NCI-H460 (cell line): Measurements from ENCODE around the gene CFAP52. TPM values are rescaled to one million over a fixed set of nuclear protein-coding genes. Genes with fewer than 3 reads are reported as not detected.
"Not testable (repeated sequence)": the region's sequence is repeated elsewhere in the genome, so short reads cannot be mapped to it uniquely, and the experiment has no call there.

Source experiments
- DNase-seq: peaks from one replicate; pipeline ENCODE4 v3.0.0-alpha.2; 2016; ENCODE audit warnings: low read depth; ENCODE audit errors: extremely low read depth
- total RNA-seq: library from RNA; depleted of rRNA; stranded (reverse); fragments of >200 nt; shearing (Covaris generic); gene quantifications from 2 replicates; pipeline ENCODE4 v1.2.3, GENCODE V29; 2014

Gene CFAP52
- total RNA-seq, 1 experiment from 2014 or later = 0.22 TPM

DNA sequence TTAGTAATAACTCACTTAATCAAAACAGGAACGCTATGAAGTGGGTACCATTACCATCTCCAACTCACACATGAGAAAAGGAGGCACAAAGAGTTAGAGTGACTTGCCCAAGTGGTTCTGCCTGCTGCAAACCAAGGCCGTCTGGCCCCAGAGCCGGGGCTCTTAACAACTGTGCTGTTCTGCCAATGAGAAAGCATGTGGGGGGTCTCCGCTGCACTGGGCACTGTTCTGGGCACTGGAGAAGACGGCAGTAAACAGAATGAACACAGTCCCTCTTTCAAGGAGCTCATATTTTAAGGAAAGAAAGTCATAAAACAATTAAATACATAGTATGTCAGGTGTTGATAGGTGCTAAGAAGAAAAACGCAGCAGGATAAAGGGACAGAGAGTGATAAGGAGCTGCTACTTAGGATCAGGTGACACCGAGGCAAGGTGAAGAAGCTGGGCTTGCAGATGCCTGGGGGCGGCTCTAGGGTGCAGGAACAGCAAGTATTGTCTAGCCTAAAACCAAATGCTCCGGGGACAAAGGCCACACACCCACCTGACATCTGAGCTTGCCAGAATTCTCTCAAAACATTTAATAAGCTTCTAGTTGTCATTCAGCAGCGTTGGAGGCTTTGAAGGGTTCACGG, 7.4 kb upstream of the CFAP52 start:
- no peak for DNase-seq

DNA sequence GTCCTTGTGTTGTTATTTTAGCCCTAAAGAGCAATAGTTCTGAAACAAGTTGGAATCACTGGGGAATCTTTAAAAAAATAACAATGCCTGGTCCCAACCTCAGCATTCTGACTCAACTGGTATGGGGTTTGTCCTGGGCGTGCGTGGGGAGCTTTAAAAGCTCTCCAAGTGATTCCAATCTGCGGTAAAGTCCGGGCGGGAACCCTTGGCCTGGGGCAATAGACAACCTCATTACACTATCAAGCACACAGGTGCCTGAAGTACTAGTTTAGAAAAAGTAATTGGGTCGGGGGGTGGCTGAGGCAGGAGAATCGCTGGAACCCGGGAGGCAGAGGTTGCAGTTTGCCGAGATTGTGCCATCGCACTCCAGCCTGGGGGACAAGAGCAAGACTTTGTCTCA, 5.2 kb upstream of the CFAP52 start:
- DNase-seq = no peak

DNA sequence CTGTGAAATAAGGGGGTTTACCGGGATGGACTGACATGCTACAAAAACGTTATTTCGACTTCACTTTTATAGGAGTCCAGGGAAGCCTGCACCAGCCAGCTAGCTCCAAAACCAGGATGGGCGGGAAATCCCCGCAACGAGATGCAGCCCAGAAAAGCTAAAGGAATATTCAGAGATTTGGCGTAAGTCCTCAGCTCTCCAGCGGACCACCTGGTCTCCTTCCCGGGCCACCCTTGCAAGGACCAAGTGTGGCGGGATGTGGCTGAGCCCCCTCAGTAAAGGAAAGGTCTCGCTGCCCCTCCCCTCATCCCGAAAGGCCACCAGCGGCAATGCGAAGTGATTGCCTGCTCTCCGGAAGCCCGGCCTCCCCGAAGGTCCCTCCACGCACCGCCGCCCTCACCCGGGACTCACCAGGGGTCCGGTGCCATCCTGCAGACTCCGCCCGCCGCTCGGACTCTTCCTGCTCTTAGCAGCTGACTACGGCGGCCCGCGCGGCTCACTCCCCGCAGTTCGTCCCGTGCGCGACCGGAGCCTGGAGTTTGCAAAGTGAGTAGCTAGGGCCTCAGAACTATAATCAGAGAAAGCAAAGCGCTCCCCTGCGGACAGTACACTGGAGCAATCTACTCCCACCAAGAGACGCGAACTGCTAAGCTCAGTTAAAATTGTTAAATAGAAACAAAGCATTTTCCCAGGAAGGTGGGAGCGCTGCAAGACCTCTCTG, 901 bp upstream of the CFAP52 start, which contains the start of gene STX8:
Gene STX8, minus strand, starts transcription at position 440 of the 721 bp plus-strand sequence. Its CDS starts 12 bp downstream, at position 428.
- DNase-seq = peak; percentile 75

DNA sequence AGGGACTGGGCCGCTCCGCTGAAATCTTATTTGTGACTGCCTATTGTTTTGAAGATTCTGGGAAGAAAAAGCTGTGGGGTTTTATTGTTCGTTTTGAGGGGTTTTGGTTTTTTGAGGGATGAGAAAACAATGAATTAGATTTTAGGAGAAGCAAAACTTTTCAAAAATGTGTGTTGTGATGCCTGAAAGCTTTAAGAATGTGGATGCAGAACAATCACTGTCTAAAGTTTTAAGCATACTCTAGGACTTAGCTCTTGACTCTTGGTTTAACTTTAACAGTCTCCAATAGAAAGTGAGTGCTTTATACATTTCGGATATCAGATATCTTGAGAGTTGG, 899 bp downstream of the CFAP52 start:
- no peak for DNase-seq

DNA sequence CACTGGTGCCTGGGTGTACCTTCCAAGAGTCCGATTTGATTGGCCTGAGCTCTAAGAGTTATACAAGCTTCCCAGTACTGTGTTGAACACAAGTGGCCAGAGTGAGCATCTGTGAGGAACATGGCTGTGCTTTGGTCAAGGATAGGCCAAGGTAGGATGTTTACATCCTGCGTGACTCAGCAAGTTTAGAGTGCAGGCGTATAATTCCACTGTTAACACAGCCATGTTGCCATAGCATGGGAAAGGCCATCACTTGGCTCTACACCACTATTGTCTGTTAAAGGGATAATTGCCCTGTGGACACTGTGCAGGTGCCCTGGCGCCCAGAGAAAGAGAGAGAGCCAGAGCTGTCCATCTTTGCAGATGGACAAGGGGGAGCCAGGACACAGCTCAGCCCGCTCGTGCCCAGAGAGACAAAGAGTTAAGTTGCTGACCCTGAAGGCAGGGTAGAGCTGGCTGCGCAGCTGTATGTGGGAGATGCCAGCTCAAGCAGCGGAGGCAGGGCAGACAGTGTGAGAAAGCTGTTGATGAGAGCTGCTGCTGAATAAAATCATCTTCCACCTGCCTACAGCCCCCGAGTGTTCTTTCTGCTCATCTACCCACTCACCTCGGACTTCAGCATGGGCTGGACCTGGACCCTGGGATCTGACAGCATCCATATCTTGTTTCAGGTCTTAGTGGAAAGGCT, 11.7 kb downstream of the CFAP52 start:
- DNase-seq = no peak

DNA sequence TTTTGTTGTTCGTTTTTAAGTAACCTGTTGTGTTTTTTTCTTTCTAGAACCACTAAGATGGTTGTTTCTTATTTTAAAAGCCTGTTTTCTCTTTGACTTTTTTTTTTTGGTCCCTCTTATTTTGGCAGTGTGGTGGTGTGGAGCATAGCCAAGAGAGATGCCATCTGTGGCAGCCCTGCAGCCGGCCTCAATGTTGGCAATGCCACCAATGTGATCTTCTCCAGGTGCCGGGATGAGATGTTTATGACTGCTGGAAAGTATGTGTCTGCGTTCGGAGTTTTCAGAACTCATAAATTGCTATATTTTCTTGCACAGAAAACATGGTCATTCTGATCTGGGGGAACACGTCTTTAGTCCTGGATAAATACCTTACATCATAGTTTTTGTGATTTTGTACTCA, 17.6 kb downstream of the CFAP52 start:
- DNase-seq = no peak

DNA sequence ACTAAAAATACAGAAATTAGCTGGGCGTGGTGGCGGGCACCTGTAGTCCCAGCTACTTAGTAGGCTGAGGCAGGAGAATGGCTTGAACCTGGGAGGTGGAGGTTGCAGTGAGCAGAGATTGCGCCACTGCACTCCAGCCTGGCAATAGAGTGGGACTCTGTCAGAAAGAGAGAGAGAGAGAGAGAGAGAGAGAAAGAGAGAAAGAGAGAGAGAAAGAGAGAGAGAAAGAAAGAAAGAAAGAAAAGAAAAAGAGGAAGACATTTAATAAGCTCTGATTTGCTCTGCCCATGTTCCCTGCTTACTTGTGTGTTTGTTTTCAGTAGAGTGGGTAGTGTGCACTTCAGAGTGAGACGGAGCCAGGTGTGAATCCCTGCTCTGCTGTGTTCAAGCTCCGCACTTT, 21.2 kb downstream of the CFAP52 start:
- DNase-seq = not testable (repeated sequence)

DNA sequence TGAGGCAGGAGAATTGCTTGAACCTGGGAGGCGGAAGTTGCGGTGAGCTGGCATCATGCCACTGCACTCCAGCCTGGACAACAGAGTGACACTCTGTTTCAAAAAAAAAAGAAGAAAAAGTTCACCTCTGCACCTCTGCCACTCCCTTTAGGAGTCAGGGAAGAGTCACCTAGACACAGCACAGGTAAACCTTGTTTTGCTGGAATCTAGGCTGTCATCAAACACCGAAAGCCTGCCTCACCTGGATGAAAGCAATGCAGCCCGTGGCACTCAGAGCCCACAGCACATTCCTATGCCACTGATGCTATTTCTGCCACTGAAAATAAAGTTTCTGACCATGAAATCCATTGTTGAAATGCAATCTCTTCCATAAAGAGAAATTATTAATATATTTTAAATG, 22.2 kb downstream of the CFAP52 start:
- no peak for DNase-seq

DNA sequence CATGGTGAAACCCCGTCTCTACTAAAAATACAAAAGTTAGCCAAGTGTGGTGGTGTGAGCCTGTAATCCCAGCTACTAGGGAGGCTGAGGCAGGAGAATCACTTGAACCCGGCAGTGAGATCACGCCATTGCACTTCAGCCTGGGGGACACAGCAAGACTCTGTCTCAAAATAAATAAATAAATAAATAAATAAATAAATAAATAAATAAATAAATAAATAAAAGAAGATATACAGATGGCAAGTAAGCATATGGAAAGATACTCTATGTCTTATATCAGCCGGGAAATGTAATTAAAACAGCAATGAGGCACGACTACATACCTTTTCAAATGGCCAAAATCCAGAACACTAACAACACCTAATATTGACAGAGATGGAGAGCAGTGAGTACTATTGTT, 28.1 kb downstream of the CFAP52 start:
- not testable (repeated sequence) for DNase-seq

DNA sequence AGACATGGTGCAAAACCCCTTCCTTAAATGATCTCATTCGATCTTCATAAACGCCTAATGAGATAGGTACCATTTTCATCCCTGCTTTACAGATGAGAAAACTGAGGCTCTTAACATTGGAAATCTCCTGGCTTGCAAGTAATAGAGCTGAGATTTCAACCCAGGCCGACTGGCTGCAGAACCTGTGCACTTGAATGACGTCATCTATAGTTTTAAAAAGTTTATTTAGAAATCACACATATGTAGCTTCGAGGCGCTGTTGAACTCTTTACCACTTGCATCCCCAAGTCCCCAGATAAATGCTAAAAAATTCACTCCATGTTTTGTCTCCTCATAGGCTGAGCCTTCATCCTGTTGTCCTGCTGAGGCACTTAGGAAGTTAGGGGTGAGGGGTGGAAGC, 30.0 kb downstream of the CFAP52 start:
- no peak for DNase-seq

DNA sequence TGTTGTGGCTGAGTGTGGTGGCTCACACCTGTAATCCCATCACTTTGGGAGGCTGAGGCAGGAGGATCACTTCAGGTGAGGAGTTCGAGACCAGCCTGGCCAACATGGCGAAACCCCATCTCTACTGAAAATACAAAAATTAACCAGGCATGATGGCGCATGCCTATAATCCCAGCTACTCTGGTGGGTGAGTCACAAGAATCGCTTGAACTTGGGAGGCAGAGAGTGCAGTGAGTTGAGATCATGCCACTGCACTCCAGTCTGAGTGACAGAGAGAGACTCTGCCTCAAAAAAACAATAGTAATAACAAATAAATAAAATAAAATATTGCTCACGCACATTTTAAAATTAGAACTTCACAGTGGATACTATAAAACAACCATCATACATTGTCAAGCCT, 30.6 kb downstream of the CFAP52 start:
- not testable (repeated sequence) for DNase-seq

DNA sequence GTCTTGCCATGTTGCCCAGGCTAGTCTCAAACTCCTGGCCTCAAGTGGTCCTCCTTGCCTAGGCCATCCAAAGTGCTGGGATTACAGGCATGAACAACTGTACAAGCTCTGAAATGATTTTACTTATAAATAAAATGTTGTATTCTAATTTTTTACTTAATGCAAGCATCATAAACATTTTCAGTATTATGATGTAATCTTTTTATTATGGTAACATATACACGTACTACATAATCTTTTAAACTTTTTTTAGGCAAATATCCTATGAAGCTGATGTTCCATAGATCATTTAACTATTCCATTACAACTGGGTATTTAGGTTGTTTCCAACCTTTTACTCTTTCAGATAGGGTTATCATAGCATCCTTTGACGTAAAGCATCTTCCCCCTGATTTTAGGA, 35.1 kb downstream of the CFAP52 start:
- no peak for DNase-seq

DNA sequence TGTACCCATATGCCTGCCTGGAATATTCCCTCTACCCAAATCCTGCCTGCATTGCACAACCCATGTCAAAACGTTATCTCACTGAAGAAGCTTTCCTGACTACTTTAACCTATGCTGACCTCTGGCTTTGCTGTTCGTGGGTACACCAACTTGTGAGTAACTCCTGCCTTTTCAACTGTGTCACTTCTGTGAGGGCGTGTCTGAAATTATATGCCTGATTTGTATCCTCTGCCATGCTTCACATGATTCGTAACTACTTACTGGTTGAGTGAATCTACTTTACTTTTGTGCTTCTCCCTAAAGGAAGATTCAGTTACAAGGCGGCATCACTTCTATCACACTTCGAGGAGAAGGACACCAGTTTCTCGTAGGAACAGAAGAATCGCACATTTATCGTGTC, 35.6 kb downstream of the CFAP52 start:
- DNase-seq = no peak

DNA sequence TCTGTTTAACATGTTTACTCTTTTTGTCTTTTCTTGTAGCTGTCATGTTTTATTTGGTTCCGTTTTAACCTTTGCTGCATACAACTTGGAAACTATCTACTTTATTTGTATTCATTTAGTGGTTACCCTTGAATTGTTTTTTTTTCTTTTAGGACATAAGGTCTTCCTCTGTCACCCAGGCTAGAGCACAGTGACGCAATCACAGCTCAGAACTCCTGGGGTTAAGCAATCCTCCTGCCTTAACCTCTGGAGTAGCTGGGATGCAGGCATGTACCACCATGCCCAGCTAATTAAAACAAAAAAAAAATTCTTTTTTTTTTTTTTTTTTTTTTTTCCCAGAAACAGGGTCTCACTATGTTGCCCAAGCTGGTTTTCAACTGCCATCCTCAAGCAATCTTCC, 39.0 kb downstream of the CFAP52 start:
- DNase-seq = no peak

DNA sequence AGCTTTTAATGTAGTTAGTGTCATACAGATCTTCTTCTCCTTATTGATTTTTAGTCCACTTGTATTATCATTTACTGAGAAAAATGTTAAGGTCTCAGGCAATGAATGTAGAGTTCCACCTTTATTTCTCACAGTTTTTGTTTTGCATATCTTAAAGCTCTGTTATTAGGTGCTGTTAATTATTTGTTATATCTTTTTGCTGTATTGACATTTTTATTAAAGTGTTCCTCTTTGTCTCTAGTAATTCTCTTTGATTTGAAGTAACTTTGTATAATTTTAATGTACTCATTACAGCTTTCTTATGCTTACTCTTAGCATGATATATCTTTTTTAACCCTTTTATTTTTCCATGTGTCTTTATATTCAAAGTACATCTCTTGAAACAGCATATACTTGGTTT, 46.5 kb downstream of the CFAP52 start:
- no peak for DNase-seq

DNA sequence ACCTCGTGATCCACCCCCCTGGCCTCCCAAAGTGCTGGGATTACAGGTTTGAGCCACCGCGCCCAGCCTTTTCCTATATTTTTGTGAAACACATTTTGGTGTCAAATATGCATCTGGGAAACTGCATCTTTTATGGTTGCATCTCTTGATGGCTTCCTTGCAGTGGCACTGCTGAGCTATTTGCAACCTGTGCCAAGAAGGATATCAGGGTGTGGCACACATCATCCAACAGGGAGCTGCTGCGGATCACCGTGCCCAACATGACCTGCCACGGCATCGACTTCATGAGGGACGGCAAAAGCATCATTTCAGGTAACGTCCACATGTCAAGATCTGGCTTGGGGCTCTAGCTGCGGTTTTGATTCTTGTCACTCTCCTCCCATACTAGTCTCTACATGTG, 52.1 kb downstream of the CFAP52 start:
- no peak for DNase-seq

DNA sequence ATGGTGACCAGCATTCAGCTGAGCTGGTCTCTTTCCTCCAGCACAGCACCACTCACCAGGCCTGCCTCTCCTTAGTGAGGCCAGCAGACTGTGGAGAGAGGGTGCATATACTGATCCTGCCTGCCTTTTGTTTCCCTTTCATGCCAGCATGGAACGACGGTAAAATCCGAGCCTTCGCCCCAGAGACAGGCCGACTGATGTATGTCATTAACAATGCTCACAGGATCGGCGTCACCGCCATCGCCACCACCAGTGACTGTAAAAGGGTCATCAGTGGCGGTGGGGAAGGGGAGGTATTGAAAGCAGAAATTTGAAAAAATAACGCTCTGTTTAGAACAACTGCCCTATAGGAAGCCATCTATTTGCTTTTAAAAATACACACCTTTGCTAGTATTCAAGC, 56.3 kb downstream of the CFAP52 start:
- no peak for DNase-seq

DNA sequence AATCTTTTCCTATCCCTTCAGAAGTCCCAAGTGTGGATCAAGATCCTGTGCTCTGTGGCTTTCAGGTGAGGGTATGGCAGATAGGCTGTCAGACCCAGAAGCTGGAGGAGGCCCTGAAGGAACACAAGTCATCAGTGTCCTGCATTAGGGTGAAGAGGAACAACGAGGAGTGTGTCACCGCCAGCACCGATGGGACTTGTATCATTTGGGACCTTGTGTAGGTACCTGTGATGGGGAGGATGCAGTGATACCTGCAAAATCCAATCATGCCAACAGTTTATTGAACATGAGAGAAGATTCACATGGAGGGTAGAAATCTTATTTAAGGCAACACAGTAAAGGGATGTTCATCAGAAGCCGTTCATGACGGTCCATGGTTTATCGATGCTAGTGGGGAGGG, 58.9 kb downstream of the CFAP52 start:
- DNase-seq = no peak

DNA sequence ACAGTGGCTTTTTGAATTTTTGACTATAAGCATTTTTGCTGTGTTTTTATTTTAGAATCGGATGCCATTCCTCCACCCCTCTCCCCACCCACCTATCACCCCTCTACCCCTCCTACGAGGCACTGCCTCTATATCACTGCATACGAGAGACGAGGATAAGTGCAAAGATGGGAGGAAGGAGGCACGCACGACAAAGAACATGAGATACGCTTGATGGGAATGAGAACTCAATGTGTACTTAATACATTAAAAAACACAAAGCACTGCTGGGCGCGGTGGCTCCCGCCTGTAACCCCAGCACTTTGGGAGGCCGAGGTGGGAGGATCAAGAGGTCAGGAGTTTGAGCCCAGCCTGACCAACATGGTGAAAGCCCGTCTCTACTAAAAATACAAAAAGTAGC, 60.1 kb downstream of the CFAP52 start:
- no peak for DNase-seq

DNA sequence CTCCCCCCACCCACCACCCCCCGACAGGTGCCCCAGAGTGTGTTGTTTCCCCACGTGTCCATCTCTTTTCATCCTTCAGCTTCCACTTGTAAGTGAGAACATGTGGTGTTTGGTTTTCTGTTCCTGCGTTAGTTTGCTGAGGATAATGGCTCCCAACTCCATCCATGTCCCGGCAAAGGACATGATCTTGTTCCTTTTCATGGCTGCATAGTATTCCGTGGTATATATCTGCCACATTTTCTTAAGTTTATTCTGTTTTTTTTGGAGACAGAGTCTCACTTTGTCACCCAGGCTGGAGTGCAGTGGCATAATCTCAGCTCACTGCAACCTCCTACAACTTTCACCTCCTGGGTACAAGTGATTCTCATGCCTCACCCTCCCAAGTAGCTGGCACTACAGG, 63.9 kb downstream of the CFAP52 start:
- DNase-seq = not testable (repeated sequence)

DNA sequence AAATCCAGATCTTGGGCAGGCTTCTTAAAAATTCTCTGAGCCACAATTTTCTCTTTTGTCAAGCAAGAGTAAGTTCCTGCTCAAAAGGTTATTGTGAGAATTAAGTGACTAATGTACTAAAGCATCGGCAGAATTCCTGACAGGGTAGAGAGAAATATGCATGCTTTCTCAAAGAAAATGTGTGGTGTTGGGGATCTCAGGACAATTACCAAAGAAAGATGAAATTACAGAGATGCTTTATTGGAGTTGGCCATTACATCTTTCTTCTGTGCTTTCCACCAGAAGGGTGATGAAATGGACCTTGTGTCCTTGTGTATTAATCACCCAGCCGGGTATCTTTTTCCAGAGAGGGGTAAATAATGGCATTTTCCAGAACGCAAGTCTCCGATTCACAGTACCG, 67.2 kb downstream of the CFAP52 start:
- DNase-seq = no peak
